Fibroblast of villous mesenchyme (primary cell): ENCODE results near the gene THSD4. TPM values are rescaled to one million over a fixed set of nuclear protein-coding genes. Genes with fewer than 3 reads are reported as not detected.

Experiments
- DNase-seq: peaks from one replicate; pipeline ENCODE4 v3.0.0-alpha.2; 2010; ENCODE audit warnings: low read depth
- H3K4me3 ChIP-seq: 2 replicates; pipeline ENCODE4 v1.5.1; 2011; ENCODE audit warnings: low read depth, mild to moderate bottlenecking, low read length
- CTCF ChIP-seq: IDR thresholded peaks from 2 replicates; pipeline ENCODE4 v1.5.1; 2012; ENCODE audit warnings: low read depth, mild to moderate bottlenecking, low read length; ENCODE audit not compliant: insufficient read depth
- total RNA-seq: library from RNA; depleted of rRNA; stranded (reverse); fragments of >200 nt; gene quantifications from 2 replicates; pipeline ENCODE4 v1.2.3, GENCODE V29; 2012

The THSD4 gene
- total RNA-seq, 1 donor, result 76.4 TPM

GRCh38 chr15:71788646-71789579 is 673.6 kb downstream of the THSD4 start:
- peak; percentile 38 for DNase-seq
- H3K4me3 ChIP-seq, result no peak overlapping the region
- no peak for TF ChIP-seq CTCF

GRCh38 chr15:71789616-71790015 is 674.3 kb downstream of the THSD4 start:
- H3K4me3 ChIP-seq, result no peak overlapping the region
- TF ChIP-seq CTCF, result no peak
- no peak for DNase-seq

- TF ChIP-seq CTCF, result no peak
- no peak overlapping the region for H3K4me3 ChIP-seq
- no peak for DNase-seq
Measured at GRCh38 chr15:71790081-71790480, 674.8 kb downstream of the THSD4 start.

- DNase-seq, result no peak
- H3K4me3 ChIP-seq, result no peak overlapping the region
- TF ChIP-seq CTCF, result no peak
Measured at GRCh38 chr15:71791975-71792374, 676.7 kb downstream of the THSD4 start.

- H3K4me3 ChIP-seq, result no peak overlapping the region
- DNase-seq, result peak; percentile 35
Measured at GRCh38 chr15:71792521-71792920, 677.2 kb downstream of the THSD4 start.

GRCh38 chr15:71798641-71799040 is 683.4 kb downstream of the THSD4 start:
- no peak overlapping the region for H3K4me3 ChIP-seq
- no peak for TF ChIP-seq CTCF
- no peak for DNase-seq

More at GRCh38 chr15:71792521-71792920, 677.2 kb downstream of the THSD4 start:
- no peak for TF ChIP-seq CTCF
